Mucosa of descending colon (tissue), 3 donors: ENCODE results near the gene JAM3. TPM values are rescaled to one million over a fixed set of nuclear protein-coding genes. Genes with fewer than 3 reads are reported as not detected.

ENCODE experiments used
- ATAC-seq: fragments of 200-7000 bp; cut with Tn5 transposase; one replicate; pipeline ENCODE4 v1.9.1; 2020; ENCODE audit warnings: mild to moderate bottlenecking, moderate library complexity
- DNase-seq, 3 donors: peaks; one replicate each; pipeline ENCODE4 v3.0.0-alpha.2; 2020
- H3K36me3 ChIP-seq: fragments of 200-600 bp; one replicate; pipeline ENCODE4 v1.8.0; 2021; ENCODE audit warnings: low read depth, mild to moderate bottlenecking
- H3K4me1 ChIP-seq: fragments of 200-600 bp; one replicate; pipeline ENCODE4 v1.8.0; 2021; ENCODE audit warnings: low read depth, mild to moderate bottlenecking
- H3K4me3 ChIP-seq: fragments of 200-600 bp; one replicate; pipeline ENCODE4 v1.8.0; 2021; ENCODE audit warnings: mild to moderate bottlenecking
- H3K9me3 ChIP-seq: fragments of 200-600 bp; one replicate; pipeline ENCODE4 v1.8.0; 2021; ENCODE audit warnings: mild to moderate bottlenecking
- intact Hi-C, 2 donors: fragments of 100-400 bp; cut with DNase I in 1 of 2; cut with micrococcal nuclease in 1 of 2; formaldehyde crosslinking; loops; one replicate each; pipeline versions ENCODE4 v1.11.0 to v1.11.1; 2022; cut with DNase I, micrococcal nuclease
- total RNA-seq, 3 donors: library from RNA; stranded (reverse); fragmentation: NEBNext Ultra II Directional in 2 of 3; extraction: Animal tissue kit (Norgen Biotek cat#: 25700) in 2 of 3; gene quantifications; one replicate each; pipeline versions ENCODE4 v1.2.1 to v1.2.4, GENCODE V29; 2021 to 2023
- TF ChIP-seq, protein P1 (sequence below): fragments of 200-600 bp; IDR thresholded peaks from one replicate; pipeline ENCODE4 v1.8.0; 2022; ENCODE audit warnings: antibody characterized with exemption, mild to moderate bottlenecking
- donor health status: DM: no; HTN: no; CAD: no; lungs with moderate emphysema.
- donor health status: DM: no; HTN: no; CAD: no.
- donor health status: DM: no; HTN: yes; CAD: no.

Gene JAM3
- total RNA-seq, 3 donors from 2014 or later = 5.4 to 62.7 (median 5.5) TPM

- DNase-seq = no peak
- Histone ChIP-seq H3K9me3 (no peaks in the 10 kb centered on the region), H3K4me3 (no peak overlapping the region), H3K4me1 (no peaks in the 10 kb centered on the region), H3K36me3 (no peaks in the 10 kb centered on the region)
- intact Hi-C loops = no loop called here
- ATAC-seq = no peak
- TF ChIP-seq, protein P1, sequence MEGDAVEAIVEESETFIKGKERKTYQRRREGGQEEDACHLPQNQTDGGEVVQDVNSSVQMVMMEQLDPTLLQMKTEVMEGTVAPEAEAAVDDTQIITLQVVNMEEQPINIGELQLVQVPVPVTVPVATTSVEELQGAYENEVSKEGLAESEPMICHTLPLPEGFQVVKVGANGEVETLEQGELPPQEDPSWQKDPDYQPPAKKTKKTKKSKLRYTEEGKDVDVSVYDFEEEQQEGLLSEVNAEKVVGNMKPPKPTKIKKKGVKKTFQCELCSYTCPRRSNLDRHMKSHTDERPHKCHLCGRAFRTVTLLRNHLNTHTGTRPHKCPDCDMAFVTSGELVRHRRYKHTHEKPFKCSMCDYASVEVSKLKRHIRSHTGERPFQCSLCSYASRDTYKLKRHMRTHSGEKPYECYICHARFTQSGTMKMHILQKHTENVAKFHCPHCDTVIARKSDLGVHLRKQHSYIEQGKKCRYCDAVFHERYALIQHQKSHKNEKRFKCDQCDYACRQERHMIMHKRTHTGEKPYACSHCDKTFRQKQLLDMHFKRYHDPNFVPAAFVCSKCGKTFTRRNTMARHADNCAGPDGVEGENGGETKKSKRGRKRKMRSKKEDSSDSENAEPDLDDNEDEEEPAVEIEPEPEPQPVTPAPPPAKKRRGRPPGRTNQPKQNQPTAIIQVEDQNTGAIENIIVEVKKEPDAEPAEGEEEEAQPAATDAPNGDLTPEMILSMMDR = no peak
These were observed 8.6 kb upstream of the JAM3 start for GRCh38 chr11:134060316-134060715.

DNA sequence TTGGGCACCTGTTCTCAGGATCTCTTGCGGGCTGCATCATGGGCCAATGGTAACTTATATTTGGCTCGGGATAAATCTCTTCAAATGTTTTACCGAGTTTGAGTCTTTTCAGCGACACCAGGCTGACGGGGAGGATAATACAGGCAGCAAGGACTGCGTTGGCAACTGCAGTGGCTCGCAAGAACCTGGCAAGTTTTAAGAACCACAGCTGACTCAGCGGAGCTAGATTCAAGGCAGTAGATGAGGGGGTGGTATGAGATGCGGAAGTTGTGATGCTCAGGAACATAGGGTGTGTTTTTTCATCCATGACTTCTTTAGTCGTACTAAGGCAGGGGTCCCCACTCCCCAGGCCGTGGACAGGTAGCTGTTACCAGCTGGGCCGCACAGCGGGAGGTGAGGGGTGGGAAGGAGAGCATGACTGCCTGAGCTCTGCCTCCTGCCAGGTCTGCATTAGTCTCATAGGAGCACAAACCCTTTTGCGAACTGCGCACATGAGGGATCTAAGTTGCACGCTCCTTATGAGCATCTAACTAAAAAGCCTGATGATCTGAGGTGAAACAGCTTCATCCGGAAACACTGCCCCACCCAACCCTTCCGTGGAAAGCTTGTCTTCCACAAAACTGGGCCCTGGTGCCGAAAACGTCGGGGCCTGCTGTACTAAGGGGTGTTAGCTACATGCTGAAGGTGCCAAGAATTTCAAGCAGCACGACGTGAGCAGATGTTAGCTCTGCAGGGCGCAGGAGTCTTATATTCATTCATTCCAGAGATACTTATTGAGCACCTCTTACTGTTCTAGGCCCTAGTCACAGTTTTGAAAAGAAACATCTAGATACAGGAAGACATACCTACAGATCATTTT, 6.4 kb upstream of the JAM3 start:
- no peaks in the 10 kb centered on the region for H3K9me3 ChIP-seq
- ATAC-seq (no peak), DNase-seq (no peak)
- H3K36me3 ChIP-seq = no peaks in the 10 kb centered on the region
- no peak overlapping the region for H3K4me3 ChIP-seq
- H3K4me1 ChIP-seq = no peaks in the 10 kb centered on the region
- intact Hi-C loops = no loop called here
- TF ChIP-seq, protein P1 = no peak

DNA sequence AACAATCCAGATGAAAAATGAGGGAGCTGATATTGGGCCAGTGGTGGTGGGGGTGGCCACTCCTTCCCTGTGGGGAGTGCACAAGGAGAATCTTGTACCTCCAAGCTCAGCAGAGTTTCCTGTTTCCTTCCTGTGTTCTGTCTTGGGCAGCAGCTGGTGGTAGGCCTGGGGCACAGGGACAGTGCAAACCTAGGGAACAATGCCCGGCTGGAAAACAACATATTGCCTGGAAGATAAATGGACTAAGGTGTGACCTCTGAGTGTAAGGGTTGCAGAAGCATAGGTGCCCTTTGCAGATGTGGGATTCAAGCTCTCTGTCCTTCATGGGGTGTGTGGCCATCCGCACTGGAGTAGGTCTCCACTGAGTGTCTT, 5.8 kb upstream of the JAM3 start:
- Histone ChIP-seq H3K9me3 (no peaks in the 10 kb centered on the region), H3K4me3 (no peak overlapping the region), H3K4me1 (no peaks in the 10 kb centered on the region), H3K36me3 (no peaks in the 10 kb centered on the region)
- TF ChIP-seq, protein P1 = no peak
- ATAC-seq (no peak), DNase-seq (no peak)
- intact Hi-C loops = no loop called here

DNA sequence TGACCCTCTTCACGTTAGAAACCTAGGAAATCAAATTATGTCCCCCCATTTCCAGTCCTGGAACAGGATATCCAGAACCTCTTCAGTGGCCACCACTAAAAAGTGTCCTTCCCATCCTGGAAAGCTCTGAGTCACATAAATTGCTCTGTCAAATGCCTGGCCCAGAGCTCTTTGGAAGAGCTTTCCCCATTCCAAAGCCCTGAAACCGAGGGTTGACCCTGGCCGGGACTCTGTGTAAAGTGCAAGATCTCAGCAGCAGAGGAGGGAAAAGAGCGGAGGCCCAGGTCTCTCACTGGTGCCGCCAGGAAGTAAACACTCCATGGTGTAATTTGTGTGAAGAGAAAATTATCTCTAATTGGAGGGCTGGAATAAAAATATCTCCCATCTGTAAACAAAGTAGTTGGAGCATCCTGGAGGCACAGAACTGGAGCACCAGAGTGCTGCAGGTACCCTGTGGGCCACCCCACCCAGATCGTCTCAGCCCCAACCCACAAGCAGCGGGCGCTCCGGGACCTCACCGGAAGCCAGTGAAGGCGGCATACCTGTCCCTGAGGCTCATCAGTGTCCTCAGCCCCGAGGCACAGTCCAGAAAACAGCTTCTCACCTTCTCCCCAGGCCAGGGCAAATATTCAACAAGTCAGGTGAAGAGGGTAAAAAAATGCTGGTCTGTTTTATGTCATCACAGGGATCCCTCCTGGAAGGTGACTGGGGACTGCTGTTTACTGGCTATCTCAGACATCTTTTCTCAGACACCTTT, 4.7 kb upstream of the JAM3 start:
- H3K4me3 ChIP-seq = no peak overlapping the region
- no peak for DNase-seq
- no peaks in the 10 kb centered on the region for H3K9me3 ChIP-seq
- TF ChIP-seq, protein P1 = no peak
- intact Hi-C loops = no loop called here
- ATAC-seq = no peak
- H3K36me3 ChIP-seq = no peaks in the 10 kb centered on the region
- H3K4me1 ChIP-seq = no peaks in the 10 kb centered on the region

GRCh38 chr11:134065381-134065780, 3.5 kb upstream of the JAM3 start:
- intact Hi-C loops = no loop called here
- Histone ChIP-seq H3K4me1 (no peaks in the 10 kb centered on the region), H3K4me3 (no peak overlapping the region), H3K9me3 (no peaks in the 10 kb centered on the region), H3K36me3 (no peaks in the 10 kb centered on the region)
- TF ChIP-seq, protein P1 = no peak
- DNase-seq (no peak), ATAC-seq (no peak)
